ENCODE results near the gene APP.
"Not testable (repeated sequence)": the region's sequence is repeated elsewhere in the genome, so short reads cannot be mapped to it uniquely, and the experiment has no call there.

The APP gene

DNA sequence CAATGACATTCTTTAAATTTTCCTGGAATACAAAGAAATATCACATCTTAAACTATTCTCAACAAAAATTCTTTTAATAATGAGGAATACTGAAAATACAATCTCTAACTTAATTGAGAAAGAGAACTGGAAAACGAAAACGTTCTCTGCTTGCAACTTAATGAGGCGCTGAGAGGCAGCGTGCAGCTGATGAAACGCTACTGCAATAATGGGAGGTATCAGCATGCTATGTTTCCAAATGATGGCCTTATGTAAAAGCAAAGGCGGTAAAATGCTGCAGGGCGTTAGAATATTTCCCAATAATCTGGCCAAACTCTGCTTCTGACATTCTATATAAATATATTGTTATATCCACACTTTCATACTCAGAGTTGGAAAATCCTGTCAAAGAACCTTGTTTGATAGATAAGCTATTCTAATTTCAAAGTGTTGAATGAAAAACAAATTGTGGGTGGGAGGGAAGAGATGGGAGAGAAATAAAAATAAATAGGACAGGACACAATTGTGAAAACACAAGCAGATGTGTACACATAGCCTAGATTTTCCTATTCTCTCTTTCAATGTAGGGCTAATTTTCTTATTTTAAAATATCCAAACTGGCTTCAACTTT, 70.9 kb downstream of the APP start:
- no peak for DNase-seq (ENCODE audit: low read depth in 2 of 2)

DNA sequence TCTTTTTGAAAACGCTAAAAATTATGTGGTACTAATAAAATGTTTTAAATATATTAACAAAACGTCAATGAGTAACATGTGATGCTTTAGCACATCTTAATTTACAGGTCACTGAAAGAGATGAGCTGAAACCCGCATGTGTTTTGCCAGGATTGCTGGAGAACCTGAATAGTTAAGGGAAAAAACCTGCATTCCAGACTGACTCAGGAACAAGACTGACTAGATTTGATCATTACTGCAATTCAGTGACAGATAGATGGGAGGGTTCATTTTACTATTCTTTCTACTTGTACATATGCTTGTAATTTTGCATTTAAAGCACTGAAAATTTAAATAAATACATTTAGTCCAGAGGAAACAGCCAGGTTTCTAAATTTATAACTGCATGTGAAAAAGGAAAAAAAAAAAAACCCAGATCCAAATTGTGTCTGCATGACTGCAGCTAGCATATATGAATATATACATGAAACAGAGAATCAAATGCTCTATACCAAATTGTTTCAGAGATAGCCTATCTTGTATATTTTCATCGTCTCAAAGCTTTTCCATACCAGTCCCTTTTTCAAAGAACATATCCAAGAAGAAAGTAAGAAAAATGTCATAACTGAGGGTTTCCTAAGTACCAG, 71.7 kb downstream of the APP start:
- no peak for DNase-seq (ENCODE audit: low read depth in 2 of 2)

DNA sequence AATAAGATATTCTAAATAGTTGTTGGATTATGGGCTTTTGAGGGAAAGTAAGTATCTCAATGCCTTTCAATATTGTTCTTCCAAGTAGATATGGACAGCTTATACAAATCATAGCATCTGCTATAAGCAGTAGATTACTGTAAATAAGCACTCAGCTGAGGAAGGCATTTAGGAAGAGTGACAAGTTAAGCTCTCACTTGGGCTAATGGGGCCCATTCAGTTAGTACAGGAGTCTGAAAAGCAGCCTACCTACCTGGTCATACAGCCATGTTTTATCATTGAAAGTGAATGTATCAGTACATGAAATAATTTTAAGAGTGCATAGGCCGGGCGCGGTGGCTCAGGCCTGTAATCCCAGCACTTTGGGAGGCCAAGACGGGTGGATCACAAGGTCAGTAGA, 73.1 kb downstream of the APP start:
- no peak for DNase-seq (ENCODE audit: low read depth in 2 of 2)

DNA sequence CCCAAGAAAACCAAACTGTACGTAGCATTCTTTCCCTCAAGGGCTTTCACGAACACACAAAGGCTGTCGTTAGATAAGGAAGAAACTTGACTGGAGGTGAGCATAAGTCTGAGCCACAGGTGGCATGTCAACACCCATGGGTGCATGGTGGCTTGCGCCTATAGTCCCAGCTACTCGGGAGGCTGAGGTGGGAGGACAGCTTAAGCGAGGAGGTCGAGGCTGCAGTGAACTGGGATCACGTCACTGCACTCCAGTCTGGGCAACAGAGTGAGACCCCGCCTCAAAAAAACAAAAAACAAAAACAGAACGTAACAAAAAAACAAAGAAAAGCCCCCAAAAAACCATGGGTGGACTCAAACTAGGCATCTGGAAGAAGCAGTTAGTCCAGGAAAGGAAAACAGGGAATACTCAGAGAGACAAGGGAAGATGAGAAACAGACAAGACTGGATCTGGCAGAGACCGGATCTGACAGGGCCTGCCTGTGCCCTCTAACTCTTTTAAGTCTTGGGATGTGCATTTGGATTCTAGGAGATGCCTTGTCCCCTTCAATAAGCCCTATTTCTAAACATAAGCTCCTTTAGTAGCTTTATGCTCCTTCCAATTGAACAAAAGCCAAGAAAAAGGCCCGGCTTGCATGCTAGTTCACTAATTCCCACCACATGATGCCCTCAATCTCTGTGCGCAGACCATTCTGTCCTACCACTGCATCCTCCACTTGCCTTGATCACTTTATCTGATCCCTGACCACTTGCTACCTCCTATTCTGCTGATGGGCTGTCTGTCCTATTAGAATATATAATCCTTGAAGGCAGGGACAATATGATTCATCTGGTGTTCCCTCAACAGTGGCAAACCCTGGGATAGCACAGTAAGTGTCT, 73.8 kb downstream of the APP start:
- DNase-seq (ENCODE audit: low read depth in 2 of 2): no peak

DNA sequence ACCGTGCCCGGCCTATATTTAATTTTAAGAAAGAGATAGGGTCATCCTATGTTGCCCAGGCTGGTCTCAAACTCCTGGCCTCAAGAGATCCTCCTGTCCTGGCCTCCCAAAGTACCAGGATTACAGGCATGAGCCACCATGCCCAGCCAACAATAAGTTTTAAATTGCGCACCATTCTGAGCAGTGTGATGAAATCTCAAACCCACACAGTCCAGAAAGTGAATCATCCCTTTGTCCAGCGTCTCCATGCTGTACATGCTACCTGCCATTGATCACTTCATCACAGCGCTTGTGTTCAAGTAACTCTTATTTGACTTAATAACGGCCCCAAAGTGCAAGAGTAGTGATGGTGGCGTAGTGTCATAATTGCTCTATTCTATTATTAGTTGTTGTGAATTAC, 75.4 kb downstream of the APP start:
- DNase-seq (ENCODE audit: low read depth in 2 of 2): no peak

DNA sequence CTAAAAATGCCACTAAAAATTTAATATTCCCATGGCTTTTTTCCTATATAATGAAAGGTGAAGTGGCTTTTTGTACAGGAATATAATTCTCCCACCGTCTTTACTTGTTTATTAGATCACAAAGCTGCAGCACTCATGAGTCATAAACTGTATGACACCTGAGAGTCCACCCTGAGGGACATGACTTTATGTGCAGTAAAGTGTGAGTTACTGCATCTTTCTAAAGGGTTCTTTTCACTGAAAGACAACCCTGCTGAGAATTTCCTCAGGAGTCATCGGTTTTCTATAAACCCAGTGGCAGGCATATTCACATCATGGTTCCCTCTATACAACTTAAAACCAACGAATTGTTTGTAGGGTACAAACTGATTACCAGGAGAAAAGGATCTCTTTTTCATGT, 77.4 kb downstream of the APP start:
- DNase-seq (ENCODE audit: low read depth in 2 of 2): no peak

DNA sequence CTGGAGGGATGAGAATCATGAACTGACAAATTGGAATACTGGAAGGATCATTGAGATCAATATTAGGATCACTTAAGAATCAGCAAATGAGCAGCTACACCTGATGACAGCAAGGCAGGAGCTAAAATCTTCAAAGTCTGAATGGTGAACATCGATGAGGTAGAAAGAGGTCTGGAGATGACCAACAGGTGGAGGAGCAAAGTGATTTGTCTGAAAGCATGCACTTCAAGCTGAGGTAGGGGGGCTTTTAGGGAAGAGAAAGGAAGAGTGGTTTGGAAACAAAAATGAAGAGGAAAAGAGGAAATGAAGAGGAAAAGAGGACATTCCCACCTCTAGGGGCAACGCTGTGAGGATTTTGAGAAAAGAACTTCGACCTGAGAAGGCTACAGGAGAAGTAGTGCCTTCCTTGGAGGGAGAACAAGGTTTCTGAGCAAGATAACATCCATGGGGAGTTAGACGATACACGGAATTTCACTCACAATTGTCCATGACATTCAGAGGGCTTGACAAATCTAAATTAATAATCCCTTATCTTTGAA, 79.0 kb downstream of the APP start:
- DNase-seq (ENCODE audit: low read depth in 2 of 2): no peak

DNA sequence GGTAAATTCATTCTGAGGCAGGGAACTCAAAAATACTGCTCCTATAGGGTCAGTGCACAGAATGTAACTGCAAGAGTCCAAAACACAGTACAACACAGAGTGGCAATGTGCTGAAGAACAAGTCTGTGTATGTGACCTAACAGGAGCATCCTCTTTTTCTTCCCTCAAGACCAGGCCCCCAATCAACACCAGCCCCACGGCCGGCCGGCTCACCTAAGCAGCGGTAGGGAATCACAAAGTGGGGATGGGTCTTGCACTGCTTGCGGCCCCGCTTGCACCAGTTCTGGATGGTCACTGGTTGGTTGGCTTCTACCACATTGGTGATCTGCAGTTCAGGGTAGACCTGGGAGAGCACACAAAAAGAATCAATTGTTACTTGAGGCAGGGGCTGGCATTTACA, 80.8 kb downstream of the APP start:
- DNase-seq (ENCODE audit: low read depth in 2 of 2): no peak

DNA sequence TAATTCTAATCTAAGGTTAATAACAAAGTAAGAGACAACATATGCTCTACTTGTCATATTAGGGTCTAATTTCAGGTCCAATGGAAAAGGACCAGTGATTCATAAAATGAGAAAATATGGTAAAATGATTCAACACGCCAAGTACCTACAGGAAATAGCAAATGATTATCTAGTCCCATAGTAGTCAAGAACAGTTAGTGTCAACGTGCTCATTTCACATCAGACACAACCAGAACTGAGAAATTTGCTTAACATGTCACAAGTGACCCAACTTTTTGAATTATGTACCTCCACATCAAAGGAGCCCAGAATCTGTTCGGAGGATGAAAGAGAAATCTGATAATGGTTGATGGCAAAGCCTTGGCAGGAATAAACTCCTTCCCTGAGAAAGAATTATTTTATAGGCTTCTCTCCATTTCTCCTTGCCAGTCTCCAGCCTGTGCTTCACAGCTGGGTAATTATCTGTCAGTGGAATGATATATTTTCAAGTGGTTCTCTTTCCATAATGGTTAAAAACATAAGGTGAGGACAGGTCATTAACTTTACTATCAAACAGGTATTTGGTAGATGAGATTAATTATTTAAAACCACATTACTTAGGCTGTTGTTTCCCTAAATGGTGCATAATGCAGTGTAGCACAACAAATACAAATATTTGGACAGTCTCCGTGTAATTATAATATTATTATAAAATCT, 83.2 kb downstream of the APP start:
- DNase-seq (ENCODE audit: low read depth in 2 of 2): no peak

DNA sequence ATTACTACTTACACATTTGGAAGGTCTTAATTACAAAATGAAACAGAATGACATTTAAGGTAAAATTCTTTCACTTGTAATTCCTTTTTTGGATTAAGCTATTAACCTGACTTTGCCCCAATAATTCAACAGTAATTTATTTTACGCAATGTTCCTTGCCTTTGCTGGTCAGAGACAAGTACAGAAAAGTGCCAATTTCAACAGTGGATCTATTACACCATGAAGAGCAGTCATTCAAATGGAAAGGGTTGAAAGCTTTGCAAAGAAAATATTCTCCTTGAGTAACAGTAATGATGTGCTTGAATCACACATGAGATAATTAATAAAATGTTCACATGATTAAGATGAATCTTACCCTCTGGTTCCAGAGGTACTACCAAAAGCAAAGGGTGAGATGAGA, 84.7 kb downstream of the APP start:
- no peak for DNase-seq (ENCODE audit: low read depth in 2 of 2)

DNA sequence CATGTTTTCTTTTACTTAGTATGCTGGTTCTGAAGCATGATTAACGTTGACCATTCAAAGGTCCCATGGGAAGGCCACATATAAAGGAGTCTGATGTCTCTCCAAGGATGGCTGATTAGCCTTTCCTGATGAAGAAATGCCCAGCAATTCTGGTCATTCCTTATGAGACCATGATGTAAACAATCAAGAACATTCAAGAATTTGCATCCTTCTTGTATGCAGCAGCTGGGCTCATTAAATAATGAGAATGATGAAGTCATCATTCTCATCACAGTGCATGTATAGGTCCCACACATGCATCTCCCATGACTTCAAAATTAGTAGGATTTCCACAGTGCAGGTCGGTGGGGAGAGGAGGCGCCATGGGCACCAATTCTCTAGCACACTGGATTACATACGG, 85.4 kb downstream of the APP start:
- DNase-seq (ENCODE audit: low read depth in 2 of 2): no peak

DNA sequence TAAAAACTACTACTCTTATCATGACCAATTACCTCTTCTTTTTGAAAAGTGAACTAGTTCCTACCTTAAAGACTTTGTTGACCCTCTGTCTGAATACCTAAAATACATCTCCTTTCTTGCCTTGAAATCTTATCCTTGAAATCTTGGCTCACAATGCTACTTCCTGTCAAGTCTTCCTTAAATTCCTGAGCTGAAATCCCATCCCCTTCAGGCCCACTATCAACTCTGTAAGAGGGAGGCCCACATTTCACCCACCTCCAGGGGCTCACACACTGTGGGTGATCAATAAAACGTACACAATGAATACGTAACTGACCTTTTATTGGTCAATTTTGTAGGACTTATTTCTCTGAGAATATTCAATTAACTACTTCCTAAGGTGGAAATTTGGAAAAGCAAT, 88.0 kb downstream of the APP start:
- no peak for DNase-seq (ENCODE audit: low read depth in 2 of 2)

DNA sequence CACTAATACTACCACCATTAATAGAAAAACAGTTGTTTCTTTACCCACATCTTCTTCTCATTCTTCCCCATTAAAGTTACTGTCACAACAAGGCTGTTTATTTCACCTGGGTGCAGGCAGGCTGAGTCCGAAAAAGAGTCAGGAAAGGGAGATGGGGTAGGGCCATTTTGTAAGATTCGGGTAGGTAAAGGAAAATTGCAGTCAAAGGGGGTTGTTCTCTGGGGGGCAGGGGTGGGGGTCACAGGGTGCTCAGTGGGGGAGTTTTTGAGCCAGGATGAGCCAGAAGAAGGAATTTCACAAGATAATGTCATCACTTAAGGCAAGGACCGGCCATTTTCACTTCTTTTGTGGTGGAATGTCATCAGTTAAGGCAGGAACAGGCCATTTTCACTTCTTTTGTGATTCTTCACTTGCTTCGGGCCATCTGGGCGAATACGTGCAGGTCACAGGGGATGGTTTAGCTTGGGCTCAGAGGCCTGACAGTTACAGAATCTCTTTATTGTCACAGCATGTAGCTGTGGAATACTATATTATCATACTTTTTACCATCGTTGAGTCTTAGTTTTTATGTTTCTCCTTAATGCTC, 89.3 kb downstream of the APP start:
- not testable (repeated sequence) for DNase-seq (ENCODE audit: low read depth in 2 of 2)

DNA sequence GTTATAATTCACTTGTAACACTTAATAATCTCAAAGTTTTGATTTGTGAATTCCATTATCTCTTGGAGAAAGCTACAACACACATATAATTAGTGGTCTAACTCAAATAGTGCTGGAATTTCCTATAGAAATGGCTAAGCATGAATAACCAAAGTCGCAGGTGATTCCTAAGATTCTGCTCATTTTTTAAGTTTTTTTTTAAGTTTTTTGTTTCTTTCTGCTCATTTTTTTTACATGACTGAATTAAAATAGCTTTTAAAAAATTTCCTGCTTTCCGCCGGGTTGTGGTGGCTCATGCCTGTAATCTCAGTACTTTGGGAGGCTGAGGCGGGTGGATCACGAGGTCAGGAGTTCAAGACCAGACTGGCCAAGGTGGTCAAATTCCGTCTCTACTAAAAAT, 90.4 kb downstream of the APP start:
- DNase-seq (ENCODE audit: low read depth in 2 of 2): no peak

DNA sequence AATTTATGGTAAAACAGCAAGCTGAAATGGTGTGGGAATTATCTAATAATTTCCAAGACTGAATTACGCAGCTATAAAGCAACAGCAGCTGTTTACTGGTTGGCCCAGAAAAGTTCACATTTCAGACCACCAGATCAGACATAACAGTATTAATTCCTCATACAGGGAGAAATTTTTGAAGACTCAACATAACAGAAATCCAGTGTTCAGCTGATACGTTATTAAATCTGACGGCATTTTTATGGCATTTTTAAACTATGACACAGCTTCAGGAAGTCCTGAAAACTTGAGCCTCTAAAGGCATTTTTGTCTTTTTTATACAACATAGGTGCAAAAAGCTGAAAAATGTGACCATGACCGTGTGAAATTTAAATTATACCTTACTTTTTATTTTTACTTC, 91.2 kb downstream of the APP start:
- DNase-seq (ENCODE audit: low read depth in 2 of 2): no peak

DNA sequence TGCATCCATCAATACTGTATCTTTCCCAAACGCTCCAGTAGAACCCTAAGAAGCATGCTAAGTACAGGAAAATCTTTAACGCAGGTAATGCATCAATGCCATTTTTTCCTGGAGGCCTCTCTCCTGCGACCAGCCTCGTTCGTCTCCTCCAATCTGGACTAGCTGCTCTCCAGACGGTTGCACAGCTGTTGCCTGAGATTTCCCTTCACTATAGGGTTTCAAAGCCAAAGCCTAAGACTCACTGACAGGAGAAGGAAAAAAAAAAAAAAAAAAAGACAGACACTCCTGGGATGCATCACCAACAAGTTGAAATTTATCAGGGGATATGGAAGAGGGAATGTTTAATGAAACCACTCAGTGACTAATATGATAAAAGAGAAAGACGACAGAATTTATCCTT, 93.0 kb downstream of the APP start:
- no peak for DNase-seq (ENCODE audit: low read depth in 2 of 2)

DNA sequence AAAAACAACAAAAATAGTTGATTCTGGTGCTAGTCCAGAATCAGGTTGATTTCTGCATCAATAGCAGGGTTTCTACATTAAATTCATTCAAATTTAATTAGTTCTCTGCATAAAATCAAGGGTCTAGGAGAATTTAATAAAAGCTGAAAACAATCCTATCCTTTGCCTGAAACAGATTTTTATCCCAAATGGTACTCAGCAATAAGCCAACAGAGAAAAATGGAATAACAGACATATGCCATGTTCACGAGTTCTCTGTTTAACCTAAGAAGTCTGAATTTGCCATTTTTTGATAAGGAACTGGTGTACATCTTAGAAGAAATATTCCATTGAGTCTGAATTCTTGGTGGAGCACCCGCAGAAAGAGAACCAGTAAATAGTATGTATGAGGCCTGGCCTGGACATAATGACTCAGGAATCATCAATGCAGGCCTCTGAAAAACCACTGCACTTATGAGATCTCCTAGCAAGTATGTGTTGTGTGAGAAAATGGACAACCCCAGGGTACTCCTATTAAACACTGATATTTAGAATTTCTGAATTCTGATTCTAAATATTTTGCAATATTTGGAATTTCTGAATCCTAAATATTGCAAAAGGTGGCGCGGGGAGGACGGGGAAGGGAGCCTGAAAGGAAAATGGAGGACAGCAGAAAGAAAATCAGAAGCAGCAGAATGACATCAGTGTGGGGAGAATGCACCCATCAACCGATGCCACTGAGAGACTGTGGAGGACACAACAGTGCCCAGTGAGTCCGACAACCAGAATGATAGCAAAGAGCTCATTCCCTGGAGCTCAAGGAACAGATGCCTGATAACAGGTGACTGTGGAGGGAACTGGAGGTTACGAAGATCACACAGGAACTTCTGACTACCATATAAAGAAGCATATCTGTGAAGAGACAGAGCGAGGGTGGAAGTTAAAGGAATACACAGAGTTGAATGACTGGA, 97.6 kb downstream of the APP start:
- DNase-seq (ENCODE audit: low read depth in 2 of 2): no peak

DNA sequence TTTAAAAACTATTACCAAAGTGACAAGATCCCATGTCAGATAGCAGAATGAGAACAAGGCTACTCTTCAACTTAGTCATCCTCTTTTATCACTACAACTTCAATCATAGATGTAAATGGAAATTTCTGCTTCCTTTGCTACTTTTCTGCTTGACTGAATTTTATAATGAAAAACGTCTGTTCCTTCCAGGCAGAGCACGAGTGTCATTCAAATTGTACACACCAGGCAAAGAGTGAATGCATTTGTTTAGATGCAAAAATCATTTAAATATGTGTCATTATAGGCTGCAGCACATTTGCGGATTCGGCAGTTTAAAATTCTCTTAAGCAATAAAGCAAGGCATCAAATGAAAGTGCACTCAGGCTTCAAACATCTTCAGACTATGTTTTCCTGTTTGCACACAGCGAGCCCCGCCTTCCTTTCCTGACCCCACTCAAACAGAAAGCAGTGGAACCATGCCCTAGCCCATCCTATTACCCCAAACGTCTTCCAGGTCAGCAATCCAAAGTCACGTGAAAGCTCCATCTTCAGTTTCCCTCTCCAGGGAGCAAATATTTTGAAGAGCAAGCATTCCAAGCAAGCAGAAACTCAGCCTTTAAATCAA, 99.6 kb downstream of the APP start:
- no peak for DNase-seq (ENCODE audit: low read depth in 2 of 2)

DNA sequence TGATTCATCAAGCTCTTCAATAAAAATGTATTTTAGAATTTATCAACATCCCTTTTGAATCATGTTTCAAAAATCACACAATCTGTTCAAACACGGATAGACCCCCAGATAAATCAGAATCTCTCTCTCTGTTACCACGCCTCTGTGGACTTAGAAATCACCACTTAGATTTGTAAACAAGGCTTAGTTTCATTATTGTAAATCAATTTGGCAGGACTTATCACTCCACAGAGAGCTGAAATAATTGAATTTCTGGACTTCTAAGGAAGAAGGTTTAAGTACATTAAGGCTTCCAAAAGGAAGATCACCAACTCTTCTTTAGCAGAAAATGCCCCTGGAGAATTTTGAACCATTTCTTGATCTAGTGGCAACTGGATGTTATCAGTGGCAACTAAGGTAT, 100.4 kb downstream of the APP start:
- DNase-seq (ENCODE audit: low read depth in 2 of 2): no peak

DNA sequence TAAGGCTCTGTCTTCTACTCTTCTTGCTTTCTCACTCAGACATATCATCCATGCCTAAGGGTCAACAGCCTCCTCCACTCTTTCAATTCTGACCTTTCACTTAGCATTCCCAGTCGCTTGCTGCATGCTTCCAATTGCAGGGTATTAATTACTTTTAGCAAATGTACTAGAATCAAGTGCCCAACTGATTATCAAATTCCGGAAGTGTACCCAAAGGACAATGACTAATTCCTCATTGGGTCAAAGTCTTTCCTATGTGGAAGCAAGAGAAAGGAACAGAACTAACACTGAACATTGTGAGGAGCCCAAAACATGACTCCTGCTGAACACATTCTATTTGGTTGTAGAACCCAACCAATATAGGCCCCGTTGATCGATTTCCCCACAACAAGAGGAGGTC, 101.8 kb downstream of the APP start:
- no peak for DNase-seq (ENCODE audit: low read depth in 2 of 2)

Data from stimulated activated CD8-positive, alpha-beta memory T cell treated with anti-CD3 and anti-CD28 coated beads, Interleukin-15, amount 100 ng/mL, for 4 hours (primary cell).